ENCODE results near the gene ANKAR.

DNA sequence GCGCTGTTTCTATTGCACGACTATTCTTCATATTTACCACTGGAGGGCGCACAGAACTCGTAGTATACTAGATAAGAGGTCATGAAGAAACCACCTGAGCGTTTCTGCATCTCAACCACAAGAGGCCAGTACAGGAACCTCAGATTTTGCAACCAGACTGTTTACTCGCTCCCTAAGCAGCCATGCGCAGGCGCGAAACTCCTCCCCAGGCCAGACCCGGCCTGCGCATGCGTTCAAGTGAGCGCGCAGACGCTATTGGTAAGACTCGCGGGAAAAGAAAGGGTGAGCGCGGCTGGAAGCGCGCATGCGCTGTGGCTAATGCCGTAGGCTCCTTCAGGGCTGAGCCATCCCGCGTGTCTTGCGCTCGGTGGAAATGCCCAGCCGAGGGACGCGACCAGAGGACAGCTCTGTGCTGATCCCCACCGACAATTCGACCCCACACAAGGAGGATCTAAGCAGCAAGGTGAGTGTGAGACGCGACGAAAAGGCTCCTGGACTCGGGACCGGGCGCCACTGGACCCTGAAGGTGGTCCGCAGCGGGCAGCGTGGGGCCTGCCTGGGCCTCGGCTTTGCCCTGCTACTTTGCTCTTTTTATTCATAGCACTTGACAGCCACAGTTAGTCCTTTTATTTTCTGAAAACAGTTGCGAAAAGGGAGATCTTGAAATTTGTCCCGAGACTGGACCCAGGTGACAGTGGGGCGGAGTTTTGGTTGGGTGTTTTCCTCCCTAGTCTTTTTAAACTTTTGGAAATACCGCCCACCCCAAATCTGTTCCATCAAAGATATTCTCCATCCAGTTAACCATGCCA, 13.1 kb upstream of the ANKAR start, which contains the start of gene ASNSD1:
- peak; percentile 97 for TF ChIP-seq POLR2A (IDR thresholded peaks at IDR 0.05; ENCODE audit: low read depth, low read length)
- peak; percentile 97 for TF ChIP-seq POLR2AphosphoS5 (IDR thresholded peaks at IDR 0.05; ENCODE audit: low read depth, low read length)
- peak; percentile 72; the same call in 1 of the 2 replicates for TF ChIP-seq TAF1 (IDR thresholded peaks at IDR 0.05; ENCODE audit: borderline replicate concordance, low read depth, low read length)
